Glomerular visceral epithelial cell (primary cell): Measurements from ENCODE around the gene PLAC9.
A peak's percentile ranks its signal among the peaks of the same experiment; 100 is the strongest.
"Not testable (repeated sequence)": the region's sequence is repeated elsewhere in the genome, so short reads cannot be mapped to it uniquely, and the experiment has no call there.

Experiments used
- DNase-seq: peaks from one replicate; pipeline ENCODE4 v3.0.0-alpha.2; 2016; ENCODE audit errors: extremely low spot score

PLAC9 gene

DNA sequence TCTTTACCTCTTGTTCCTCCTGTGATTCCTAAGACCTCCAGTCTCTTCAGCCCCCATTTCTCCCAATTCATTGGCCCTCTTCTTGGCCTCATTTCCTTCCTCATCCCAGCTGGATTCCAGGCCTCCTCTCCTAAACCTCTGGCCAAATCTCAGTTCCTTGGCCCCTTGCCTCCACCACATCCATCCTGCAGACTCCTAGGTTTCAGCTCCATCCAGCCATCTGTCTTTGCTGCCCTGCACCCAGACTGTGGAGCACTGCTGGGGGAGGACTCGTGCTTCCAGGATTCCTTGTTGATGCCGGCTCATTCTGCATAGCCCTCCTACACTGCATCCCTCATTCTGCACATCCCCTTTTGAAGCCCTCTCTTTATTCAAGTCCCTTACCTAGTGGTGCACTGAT is 6.7 kb downstream of the PLAC9 start:
- DNase-seq: no peak

DNA sequence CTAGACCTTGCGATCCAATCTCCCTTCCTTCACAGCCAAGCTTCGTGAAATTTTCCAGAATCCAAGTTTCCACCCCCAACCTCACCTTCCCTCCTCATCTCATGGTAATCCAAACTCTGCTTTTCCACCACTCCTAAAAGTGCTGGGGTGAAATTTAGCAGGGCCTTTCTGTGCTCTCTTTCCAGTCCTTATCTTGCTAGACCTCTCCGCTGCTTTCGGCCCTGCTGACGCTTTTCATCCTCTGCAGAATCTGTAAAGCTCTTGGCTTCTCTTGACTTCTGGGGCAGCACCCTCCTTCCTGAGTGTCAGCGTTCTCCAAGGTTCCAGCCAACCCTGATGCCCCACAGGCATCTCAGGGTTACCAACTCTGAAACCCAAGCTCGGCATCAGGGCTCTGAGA is 7.7 kb downstream of the PLAC9 start:
- DNase-seq: no peak

DNA sequence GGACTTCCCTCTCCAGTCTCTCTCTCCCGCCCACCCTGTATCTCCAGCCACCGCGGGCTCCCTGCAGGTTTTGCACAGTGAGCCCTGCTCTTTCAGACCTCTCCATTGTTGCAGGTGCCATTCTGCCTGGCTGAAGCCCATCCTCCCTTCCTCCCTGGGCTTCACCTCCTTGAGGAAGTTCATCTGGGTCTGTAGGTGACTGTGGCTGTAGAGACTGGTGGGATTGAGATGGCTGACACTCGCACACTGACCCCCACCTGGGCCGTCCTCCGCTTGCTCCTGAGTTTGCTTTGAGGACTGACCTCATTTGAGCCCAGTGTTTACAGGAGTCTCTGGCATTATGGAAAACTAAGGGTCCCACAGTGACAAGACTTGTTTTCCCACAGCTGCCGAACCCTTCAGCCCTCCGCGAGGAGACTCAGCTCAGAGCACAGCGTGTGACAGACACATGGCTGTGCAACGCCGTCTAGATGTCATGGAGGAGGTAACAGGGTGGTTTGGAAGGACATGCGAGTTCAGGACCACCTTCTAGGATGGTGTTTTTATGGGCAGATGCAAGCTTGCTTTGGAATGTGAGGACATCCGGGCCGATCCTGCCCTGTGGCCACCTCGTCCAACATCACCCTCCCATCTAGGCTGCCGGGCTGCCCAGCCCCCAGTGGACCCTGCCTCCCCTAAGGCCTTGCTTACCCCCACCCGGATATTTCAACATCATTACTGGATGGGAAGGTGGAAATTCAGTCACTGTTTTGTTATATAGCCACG is 9.3 kb downstream of the PLAC9 start:
- DNase-seq: no peak

DNA sequence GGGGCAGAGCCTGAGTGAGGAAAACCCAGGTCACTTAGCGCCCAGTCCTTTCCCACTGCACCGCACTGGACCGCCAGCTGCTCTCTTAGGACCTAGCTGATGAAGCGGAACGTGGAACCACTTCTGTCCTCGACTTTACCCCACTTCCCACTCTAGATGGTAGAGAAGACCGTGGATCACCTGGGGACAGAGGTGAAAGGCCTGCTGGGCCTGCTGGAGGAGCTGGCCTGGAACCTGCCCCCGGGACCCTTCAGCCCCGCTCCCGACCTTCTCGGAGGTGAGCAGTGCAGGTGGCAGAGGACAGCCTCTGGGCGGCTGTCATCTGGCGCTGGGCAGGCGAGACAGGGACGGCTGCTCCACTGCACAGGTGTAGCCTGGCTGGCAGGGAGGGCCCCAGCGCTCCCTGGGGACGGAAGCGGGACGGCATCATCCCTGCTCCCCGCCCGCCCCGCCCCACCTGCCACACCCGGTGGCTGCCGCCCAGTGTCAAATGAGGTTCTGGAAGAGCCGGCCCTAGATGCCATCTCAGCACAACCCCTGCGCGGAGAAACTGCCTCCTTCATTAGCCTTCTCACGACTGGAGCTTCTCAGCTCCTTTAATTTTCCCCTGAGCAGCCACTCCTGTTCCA is 11.7 kb downstream of the PLAC9 start:
- peak; percentile 23 for DNase-seq

DNA sequence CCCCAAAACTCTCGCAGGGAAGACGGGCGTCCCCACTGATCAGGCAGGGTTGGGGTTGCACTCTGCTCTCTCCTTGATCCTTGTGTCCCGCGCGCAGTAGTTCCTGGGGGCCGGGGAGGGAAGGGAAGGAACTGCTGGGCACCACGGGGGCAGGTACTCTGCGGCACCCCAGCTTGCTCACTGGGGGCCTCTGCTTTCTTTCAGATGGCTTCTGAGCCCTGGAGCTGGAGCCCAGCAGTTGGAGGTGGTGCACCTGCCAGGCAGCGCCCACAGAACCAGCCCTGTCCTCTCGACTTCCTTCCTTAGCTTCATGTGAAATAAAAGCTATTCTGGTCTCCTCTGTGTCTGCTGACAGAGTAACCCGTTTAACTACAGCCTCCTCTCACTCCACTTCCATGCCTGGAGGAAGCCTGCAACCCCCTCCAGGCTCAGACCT is 12.2 kb downstream of the PLAC9 start:
- DNase-seq: no peak

DNA sequence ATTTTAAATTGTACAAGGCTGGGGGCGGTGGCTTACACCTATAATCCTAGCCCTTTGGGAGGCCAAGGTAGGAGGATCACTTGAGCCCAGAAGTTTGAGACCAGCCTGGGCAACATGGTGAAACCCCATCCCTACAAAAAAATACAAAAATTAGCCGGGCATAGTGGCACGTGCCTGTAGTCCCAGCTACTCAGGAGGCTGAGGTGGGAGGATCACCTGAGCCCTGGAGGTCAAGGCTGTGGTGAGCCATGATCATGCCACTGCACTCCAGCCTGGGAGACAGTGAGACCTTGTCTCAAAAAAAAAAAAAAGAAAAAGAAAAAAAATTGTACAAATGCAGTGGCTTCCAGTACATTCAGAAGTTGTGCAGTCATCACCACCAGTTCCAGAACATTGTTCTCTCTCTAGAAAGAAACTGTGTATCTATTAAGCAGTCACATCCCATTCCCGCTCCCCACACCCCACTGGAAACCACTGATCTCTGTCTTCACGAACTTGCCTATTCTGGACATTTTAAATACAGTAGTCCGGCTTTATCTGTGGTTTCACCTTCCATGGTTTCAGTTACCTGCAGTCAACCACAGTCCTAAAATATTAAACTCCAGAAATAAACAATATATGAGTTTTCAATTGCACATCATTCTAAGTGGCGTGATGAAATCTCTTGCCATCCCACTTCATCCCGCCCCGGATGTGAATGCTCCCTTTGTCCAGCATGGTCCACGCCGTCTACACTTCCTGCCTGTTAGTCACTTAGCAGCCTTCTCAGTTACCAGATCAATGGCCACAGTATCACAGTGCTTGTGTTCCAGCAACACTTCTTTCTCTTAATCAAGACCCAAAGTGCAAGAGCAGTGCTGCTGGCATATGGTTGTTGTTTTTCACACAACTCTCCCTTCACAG is 13.1 kb downstream of the PLAC9 start:
- not testable (repeated sequence) for DNase-seq

DNA sequence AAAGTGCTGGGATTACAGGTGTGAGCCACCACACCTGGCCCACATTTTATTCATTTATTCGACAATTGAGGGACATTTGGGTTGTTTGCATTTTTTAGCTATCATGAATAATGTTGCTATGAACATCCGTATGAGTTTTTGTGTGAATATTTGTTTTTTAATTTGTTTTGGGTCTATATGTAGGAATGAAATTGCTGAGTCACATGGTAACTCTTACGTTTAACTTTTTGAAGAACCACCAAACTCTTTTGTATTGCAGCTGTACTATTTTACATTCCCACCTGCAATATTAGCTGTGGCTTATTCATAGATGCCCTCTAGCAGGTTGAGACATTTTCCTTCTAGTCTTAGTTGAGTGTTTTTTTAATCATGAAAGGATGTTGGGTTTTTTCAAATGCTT is 14.4 kb downstream of the PLAC9 start:
- no peak for DNase-seq

DNA sequence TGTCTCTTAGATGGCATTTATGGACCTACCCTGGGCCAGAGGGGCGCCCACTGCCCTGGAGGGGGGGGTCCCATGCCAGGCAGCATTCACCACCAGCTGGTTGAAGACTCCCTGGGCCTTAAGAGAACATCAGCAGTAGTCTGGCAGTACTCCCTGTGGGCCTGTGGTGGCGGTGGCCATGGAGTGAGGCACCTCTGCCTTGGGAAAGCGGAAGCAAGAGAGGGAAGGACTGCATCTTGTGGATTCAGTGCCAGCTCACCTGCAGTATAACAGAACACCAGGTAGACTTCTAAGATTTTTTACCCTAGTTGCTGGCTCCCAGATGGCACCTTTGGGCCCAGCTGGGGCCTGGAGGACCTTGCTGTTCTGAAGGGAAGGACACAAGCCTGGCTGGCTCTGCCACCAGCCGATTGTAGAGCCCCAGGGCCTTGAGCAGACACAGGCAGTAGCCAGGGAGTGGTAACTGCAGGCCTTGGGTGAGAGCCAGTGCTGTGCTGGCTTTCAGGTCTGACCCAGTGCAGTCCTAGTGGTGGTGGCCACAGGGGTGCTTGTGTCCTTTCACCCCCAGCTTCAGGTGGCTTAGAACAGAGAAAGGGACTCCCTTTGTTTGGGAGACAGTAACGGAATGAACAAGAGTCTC is 15.8 kb downstream of the PLAC9 start:
- no peak for DNase-seq

DNA sequence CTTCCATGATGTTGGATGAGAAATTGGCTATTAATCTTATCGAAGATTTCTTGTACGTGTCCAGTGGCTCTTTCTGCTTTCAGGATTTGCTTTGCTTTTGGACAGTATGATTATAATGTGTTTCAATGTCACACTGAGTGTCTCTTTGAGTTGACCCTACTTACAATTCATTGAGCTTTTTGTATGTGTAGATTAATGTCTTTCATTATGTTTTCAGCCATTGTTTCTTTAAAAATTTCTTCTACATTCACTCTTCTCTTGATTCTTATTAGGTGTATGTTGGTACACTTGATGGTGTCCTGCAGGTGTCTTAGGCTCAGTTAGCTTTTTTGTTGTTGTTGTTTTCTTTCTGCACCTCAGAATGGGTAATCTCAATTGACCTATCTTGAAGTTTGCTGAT is 16.6 kb downstream of the PLAC9 start:
- DNase-seq: no peak

DNA sequence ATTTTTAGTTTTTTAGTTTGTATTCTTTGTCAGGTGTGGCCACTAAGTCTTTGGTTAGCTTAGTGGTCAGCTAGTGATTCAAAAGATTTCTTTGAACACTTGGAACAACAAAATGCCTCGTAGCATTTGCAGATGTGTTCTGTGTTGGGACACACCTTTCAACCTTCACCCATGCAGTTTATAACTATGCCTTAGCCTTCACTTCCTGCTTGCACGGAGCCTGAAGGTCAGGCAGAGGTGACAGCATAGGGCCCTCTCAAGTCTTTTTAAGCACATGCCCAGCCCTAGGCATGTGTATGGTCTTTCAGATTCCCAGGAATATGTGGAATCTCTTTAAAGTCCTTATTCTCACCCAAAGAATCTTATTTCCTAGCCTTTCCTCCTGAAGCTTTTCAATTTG is 17.6 kb downstream of the PLAC9 start:
- no peak for DNase-seq

DNA sequence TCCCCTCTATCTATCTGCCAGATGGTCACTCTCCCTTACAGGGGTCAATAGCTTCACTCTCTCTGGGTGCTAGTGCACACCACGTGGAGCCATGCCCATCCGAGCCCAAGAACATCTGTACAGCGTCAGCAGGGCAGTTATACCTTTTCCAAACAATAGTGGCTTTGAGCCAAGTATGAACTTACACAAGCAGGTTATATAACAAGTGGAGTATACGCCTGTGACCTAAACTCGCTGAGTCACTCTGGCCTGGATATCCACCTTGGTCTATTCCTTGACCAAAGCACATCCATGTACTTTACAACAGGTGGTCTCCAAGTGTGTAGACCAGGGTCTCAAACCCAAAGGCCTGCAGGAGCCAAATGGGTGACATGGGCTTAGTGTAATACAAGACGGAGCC is 20.3 kb downstream of the PLAC9 start:
- no peak for DNase-seq

DNA sequence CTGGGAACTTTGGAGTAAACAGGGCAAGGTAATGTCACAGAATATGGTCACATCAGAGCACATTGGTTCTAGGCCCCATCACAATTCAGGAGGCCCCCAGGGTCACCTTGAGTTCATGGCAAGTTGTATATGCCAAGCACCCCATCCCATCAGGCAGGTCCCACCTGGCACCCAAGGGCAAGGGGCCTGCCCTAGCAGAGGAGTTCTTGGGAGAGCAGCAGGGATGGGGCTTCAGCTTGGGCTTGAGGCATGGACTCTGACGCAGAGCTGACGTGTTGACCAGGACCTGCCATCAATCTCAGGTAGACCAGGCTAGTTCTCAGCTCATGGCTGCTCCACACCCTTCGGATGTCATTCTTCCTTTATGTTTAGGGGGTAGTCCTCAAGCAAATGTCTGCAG is 20.9 kb downstream of the PLAC9 start:
- DNase-seq: no peak

DNA sequence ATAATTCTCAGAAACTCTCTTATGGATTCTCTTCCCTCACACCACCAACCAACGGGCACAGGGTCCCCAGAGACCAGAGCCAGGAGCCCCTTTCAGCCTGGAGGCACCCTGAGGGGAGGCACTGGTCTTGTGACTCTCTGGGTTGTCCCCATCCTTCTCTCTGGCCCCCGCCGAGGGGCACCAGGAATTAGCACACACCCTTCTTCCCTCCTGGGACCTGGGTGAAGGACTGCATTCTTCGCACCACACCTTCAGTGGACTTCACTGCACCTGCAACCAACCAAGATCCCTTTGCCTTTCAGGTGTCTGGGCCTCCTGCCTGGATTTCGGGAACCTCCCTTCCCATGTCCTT is 22.1 kb downstream of the PLAC9 start:
- DNase-seq: no peak

DNA sequence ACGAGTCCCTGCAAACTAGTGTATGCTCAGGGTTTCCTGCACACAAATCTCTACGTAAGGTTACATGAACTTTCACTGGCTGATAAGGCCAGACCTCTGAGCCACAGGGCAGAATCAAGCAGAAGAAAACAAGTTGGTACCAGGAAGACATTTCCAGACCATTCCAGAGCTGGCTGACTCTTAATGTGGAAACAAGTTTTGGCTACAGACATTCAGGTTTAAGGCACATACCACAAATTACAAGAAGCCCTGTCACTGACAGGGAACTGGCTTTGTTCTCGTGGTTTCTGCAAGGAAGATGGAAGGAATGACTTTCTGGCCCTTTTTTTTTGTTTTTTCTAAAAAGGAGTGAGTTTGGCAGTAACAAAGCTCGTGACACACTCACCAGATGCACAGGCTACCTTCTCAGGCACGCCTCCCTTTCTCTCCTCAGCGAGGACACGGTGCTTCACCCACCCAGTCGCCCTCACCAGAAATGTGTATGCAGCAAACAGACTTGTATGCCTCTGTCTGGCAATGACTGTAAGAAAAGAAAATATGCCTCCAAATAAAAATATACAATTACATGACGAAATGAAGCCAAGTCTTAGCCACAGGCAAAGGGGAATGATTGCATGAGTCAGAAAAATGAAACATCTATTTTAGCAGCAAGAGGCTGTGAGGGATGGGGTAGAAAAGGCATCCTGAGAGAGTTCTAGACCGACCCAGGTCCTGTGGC is 22.6 kb downstream of the PLAC9 start:
- no peak for DNase-seq

DNA sequence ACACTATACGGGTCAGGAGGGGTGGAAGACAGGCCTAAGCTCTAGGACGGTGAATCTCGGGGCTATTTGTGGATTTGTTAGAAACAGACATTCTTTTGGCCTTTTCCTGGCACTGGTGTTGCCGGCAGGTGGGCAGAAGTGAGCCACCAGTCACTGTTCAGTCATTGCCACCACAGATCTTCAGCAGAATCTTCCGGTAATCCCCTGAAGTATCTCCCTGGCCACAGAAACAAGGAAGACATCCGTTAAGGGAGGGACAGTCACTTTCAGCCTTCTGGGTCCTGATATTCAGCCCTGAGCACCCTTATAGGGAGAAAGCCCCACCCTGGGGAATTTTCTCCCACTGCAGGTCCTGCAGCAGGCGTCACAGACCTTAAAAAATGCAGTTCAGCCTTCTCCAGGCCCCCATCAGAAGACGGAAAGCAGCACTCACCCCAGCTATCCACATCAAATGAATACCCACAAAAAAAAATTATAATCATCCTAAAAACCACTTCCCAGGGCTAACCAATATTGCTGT is 23.2 kb downstream of the PLAC9 start:
- DNase-seq: no peak

DNA sequence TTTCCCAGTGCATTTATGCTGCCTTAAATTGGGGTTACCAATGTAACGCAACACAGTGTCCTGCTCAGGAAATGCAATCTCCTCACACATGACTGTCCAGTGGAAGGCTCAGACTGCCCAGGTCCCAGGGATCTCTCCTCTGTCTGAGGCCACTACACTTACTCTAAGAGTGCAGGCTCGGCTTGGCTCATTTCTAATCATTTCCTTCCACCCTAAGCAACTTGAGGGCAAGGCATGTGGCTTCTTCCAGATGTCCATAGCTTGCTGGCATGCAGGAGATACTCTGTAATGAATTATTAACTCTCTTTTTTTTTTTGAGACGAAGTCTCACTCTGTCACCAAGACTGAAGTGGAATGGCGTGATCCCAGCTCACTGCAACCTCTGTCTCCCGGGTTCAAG is 23.7 kb downstream of the PLAC9 start:
- no peak for DNase-seq

DNA sequence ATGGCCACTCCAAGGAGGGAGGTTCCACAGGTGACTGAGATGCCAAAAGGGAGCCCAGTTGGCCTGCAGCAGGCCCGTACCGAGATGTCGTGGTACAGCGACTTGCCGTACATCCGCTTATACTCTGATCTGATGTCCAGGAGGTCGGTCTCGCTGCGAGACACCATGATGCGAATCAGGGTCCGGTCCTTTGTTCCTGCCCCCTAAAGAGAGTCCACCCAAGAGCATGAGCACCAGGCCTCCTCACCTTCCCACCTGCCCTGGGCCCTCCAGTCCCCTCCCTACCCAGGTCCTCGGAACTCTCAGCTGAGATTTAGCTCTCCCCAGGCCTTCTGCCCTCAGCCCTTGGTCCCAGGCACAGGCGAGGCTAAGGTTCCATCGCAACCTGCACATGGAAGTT is 25.0 kb downstream of the PLAC9 start:
- DNase-seq: no peak

DNA sequence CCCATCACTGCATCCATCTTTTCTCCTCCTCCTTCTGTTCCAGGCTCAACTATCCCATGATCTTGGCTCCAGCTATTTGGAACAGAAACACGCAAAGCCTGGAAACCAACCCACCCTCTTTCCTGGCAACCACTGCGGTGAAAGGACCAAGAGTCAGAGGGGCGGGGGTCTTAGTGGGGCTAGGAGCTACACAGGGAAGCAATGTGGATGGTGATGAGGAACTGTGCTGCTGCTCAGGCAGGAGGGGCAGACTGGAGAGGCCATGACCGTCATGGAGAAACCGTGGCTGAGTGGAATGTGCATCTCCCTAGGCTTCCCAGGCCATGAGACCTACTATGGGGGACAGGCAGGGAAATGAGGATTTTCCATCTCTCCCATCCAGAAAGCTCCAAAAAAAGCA is 25.6 kb downstream of the PLAC9 start:
- DNase-seq: no peak

DNA sequence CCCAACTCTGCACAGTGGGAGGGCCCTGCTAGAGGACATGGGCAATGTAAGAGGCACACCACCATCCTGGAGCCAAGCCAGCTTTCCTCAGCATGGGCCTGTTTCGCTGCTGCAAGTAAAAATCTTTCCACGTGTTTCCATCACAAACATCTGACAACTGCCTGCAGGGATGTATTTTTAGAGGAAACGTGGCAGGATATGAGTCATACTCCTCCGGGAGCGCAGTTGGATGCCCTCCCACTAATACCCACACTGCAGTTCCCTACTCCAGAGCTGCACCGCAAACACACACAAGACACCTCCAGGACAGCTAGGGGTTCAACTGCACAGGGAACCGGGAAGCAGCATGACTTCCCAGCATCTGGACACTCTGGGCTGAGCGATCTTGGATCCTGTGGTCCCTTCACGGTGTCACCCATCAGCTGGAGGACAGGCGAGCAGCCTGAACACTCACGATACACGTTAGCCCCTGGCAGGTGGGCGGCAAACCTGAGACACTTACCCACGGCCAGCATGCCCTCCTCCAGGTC is 26.1 kb downstream of the PLAC9 start:
- peak; percentile 97 for DNase-seq

DNA sequence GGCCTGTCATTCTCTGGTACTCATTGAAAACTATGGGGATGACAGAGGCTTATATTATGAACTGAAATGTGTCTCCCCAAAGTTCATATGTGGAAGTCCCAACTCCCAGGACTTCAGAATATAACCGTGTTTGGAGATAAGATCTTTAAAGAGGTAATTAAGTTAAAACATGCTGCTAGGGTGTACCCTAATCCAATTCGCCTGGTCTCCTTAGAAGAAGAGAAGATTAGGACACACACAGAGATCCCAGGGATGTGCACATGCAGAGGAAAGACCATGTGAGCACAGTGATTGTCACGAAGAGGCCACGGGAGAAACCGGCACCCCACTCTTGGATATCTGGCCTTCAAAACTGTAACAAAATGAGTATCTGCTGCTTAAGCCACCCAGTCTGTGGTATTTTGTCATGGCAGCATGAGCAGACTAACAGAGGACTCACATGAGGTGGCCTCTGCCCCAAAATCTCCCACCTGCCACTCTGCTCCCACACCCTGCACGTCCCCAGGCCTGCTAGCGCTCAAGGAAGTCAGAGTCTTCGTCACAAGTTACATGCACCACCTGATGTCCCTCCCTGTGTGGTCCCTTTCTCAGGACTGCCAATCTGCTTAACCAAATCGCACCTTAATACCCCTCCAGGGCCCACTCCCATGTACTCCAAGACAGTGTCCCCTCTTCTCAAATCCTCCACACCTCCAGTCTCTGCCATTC is 26.8 kb downstream of the PLAC9 start:
- no peak for DNase-seq
